Measurements from ENCODE around the gene BMPR1A.

GRCh38 chr10:86981716-86982115, 225.3 kb downstream of the BMPR1A start:
- no peak for TF ChIP-seq CTCF (IDR thresholded peaks at IDR 0.05)
- TF ChIP-seq POLR2AphosphoS5 (IDR thresholded peaks at IDR 0.05): no peak
- no peak for TF ChIP-seq POLR2A (IDR thresholded peaks at IDR 0.05)
